A673 (cell line): ENCODE results near the gene CH25H. TPM values are rescaled to one million over a fixed set of nuclear protein-coding genes. Genes with fewer than 3 reads are reported as not detected.
A peak's percentile ranks its signal among the peaks of the same experiment; 100 is the strongest.

Experiments used
- BruUV-seq: library from RNA; stranded (reverse); fragments of 400-500 nt; replicated peaks from 2 replicates; lab custom pipeline; 2021; lab: Mats Ljungman, UMichigan
- CTCF ChIA-PET: fragments of 300-600 bp; sonication (Branson Sonifier 250); formaldehyde crosslinking; loops from one replicate; lab custom pipeline; 2022; ENCODE audit warnings: antibody characterized with exemption; lab: Charles Lee
- POLR2A ChIA-PET: fragments of 300-600 bp; sonication (Branson Sonifier 250); formaldehyde crosslinking; loops from one replicate; lab custom pipeline; 2022; ENCODE audit warnings: antibody characterized with exemption; ENCODE audit not compliant: low non-redundant PET; lab: Charles Lee
- DNase-seq: peaks from one replicate; pipeline ENCODE4 v3.0.0-alpha.2; 2015; ENCODE audit warnings: low spot score
- H3K27ac ChIP-seq: fragments of 200-600 bp; sonication (generic); 2 replicates; pipeline ENCODE4 v1.5.1; 2016; ENCODE audit warnings: mixed run types, low read depth, mild to moderate bottlenecking, mixed read lengths, antibody characterized with exemption, low read length; ENCODE audit not compliant: poor library complexity, severe bottlenecking
- H3K27me3 ChIP-seq: fragments of 200-600 bp; sonication (generic); replicated peaks from 2 replicates; pipeline ENCODE4 v1.6.1; 2017; ENCODE audit warnings: mixed run types, low read depth, mild to moderate bottlenecking, mixed read lengths, antibody characterized with exemption, low read length; ENCODE audit not compliant: insufficient read depth, poor library complexity
- H3K36me3 ChIP-seq: fragments of 200-600 bp; sonication (generic); 2 replicates; pipeline ENCODE4 v1.6.1; 2016; ENCODE audit warnings: mixed run types, mild to moderate bottlenecking, mixed read lengths, antibody characterized with exemption, low read length; ENCODE audit not compliant: insufficient read depth, poor library complexity, severe bottlenecking
- H3K4me1 ChIP-seq: fragments of 200-600 bp; sonication (generic); 2 replicates; pipeline ENCODE4 v1.6.1; 2017; ENCODE audit warnings: mixed run types, mild to moderate bottlenecking, mixed read lengths, antibody characterized with exemption, low read length; ENCODE audit not compliant: insufficient read depth, poor library complexity, severe bottlenecking
- H3K4me3 ChIP-seq: fragments of 200-600 bp; sonication (generic); 2 replicates; pipeline ENCODE4 v1.5.1; 2016; ENCODE audit warnings: low read depth, mixed run types, mild to moderate bottlenecking, mixed read lengths, low read length; ENCODE audit not compliant: poor library complexity, severe bottlenecking
- H3K9me3 ChIP-seq: fragments of 200-600 bp; sonication (generic); 2 replicates; pipeline ENCODE4 v1.6.1; 2016; ENCODE audit warnings: mixed run types, low read depth, mild to moderate bottlenecking, mixed read lengths, antibody characterized with exemption, low read length; ENCODE audit not compliant: poor library complexity, severe bottlenecking
- EZH2 ChIP-seq: fragments of 200-600 bp; sonication (generic); IDR thresholded peaks from 2 replicates; pipeline ENCODE4 v1.6.1; 2017; ENCODE audit warnings: borderline replicate concordance, low read depth, mild to moderate bottlenecking, mixed read lengths, antibody characterized with exemption, low read length; ENCODE audit not compliant: poor library complexity, severe bottlenecking
- intact Hi-C: fragments of 100-400 bp; cut with micrococcal nuclease; formaldehyde crosslinking; loops from one replicate; pipeline ENCODE4 v1.10.0; 2022; ENCODE audit not compliant: unreplicated experiment
- total RNA-seq: library from RNA; stranded (reverse); gene quantifications from 2 replicates; pipeline ENCODE4 v1.2.3, GENCODE V29; 2021
- TF ChIP-seq, protein P1 (sequence below): fragments of 300-800, 200-600 bp; sonication (generic); conservative IDR thresholded peaks from 2 replicates; pipeline ENCODE4 v1.5.1; 2017; ENCODE audit warnings: low read depth, mild to moderate bottlenecking, antibody characterized with exemption, low read length, moderate library complexity, mixed read lengths

The CH25H gene
- total RNA-seq, 1 experiment from 2014 or later: 0.56 TPM

DNA sequence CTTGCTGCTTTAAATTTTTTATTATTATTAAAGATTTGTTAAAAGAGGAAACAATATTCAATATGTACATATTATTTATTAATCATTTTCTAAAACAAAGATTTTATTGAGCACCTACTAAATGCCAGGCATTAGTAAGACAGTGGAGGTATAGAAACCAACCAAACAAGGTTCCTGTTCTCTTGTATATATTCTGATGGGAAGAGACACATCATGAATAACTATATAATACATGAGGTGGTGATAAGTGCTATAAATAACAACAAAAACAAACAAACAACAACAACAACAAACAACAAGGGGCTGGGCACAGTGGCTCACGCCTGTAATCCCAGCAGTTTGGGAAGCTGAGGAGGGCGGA, 45.1 kb upstream of the CH25H start:
- intact Hi-C loops: no loop called here

DNA sequence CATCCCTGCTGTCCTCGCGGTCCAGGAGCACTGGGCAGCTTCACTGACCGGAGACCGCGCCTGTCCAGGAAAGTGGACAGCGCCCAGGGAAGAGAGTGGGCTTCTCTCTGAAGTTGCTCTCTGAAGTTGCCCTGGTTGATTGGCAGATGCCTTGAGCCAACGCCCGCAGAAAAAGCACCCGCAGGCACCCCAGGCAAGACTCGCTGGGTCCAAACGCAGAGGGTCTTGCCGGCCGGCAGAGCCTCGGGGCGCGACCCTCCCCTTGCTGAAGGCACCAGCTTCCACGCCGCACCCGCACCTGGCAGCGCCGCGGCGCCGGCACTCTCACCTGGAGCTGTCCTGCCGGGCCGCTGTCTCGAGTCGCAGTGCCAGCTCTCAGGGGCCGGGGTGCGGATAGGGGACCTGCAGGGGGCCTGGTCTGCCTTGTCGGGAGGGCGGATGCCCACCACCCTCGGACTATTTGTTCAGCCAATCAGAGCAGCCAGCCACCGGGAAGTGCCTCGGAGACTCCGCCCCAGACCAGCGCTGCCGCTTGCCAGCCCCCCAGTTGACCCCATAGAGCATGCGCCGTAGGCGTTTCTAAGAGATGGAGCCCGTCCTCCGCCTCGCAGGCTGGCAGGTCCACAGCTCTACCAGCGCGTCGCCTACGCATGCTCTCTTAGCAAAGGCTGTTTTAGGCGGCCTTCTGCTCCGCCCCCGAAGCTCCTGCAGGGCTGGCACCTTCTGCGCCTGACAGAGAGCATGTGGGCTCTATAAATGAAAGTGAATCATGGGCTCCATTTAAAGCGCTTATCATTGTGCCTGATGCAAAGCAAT, 44.5 kb upstream of the CH25H start, which contains the start of gene LIPA:
Gene LIPA, minus strand, starts transcription at position 367 of the 816 bp plus-strand sequence. CDS start 4,127 bp downstream, outside the sequence.
- Histone ChIP-seq H3K9me3 (peaks cover 4% of the 10 kb centered on the region), H3K4me1 (peaks cover 6% of the 10 kb centered on the region), H3K27me3 (no peaks in the 10 kb centered on the region), H3K27ac (peak within 1 kb of the TSS; percentile 73), H3K4me3 (peak within 1 kb of the TSS; percentile 96), H3K36me3 (no peaks in the 10 kb centered on the region)
- no peak for TF ChIP-seq EZH2
- TF ChIP-seq, protein P1, sequence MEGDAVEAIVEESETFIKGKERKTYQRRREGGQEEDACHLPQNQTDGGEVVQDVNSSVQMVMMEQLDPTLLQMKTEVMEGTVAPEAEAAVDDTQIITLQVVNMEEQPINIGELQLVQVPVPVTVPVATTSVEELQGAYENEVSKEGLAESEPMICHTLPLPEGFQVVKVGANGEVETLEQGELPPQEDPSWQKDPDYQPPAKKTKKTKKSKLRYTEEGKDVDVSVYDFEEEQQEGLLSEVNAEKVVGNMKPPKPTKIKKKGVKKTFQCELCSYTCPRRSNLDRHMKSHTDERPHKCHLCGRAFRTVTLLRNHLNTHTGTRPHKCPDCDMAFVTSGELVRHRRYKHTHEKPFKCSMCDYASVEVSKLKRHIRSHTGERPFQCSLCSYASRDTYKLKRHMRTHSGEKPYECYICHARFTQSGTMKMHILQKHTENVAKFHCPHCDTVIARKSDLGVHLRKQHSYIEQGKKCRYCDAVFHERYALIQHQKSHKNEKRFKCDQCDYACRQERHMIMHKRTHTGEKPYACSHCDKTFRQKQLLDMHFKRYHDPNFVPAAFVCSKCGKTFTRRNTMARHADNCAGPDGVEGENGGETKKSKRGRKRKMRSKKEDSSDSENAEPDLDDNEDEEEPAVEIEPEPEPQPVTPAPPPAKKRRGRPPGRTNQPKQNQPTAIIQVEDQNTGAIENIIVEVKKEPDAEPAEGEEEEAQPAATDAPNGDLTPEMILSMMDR: no peak
- CTCF ChIA-PET: no interaction called here
- POLR2A ChIA-PET: no interaction called here
- BruUV-seq: no TSS peak
- DNase-seq: peak; percentile 99
- intact Hi-C loops: no loop called here

More for the DNA sequence above, 45.1 kb upstream of the CH25H start:
- no peaks in the 10 kb centered on the region for H3K27me3 ChIP-seq
- no TSS peak for BruUV-seq
- H3K9me3 ChIP-seq: peaks cover 4% of the 10 kb centered on the region
- H3K27ac ChIP-seq: no peak overlapping the region
- CTCF ChIA-PET: no interaction called here
- H3K4me3 ChIP-seq: no peak overlapping the region
- POLR2A ChIA-PET: no interaction called here
- H3K36me3 ChIP-seq: no peaks in the 10 kb centered on the region
- TF ChIP-seq EZH2: no peak
- TF ChIP-seq, protein P1: no peak
- DNase-seq: no peak
- peaks cover 6% of the 10 kb centered on the region for H3K4me1 ChIP-seq

DNA sequence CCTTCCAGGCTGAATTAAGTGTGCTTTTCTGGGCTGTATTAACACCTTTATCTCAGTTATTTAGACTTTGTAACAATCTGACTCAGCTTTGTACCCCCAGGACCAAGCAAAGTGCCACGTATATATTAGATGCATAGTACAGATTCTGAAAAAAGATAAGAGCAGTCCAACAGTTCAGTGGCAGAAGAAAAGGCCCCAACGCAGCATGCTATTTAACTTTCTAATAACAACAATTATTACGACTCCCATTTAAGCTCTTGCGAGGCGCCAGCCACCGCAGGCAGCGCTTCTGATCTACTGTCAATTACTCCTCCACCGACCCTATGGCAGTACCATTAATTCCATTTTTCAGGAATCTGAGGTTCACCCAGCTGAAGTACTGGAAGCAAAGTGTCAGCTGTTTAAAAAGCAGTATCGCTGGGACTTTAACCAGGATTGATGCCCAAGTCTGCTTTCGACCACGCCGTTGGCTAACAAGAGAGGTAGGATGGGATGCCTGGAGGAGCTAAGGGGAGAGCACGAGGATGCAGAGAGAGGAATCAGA, 43.8 kb upstream of the CH25H start:
- no peak for TF ChIP-seq EZH2
- TF ChIP-seq, protein P1: no peak
- Histone ChIP-seq H3K27me3 (no peaks in the 10 kb centered on the region), H3K9me3 (peaks cover 4% of the 10 kb centered on the region), H3K36me3 (no peaks in the 10 kb centered on the region), H3K4me1 (peaks cover 4% of the 10 kb centered on the region), H3K27ac (peak overlapping the region; percentile 73), H3K4me3 (peak overlapping the region; percentile 96)
- DNase-seq: peak; percentile 19
- ChIA-PET POLR2A (no interaction called here), CTCF (no interaction called here)
- intact Hi-C loops: no loop called here
- BruUV-seq: no TSS peak
